ENCODE results near the gene ZNF18.

GRCh38 chr17:11948789-11949188 lies 48.5 kb downstream of the ZNF18 start:
- TF ChIP-seq, protein P1, sequence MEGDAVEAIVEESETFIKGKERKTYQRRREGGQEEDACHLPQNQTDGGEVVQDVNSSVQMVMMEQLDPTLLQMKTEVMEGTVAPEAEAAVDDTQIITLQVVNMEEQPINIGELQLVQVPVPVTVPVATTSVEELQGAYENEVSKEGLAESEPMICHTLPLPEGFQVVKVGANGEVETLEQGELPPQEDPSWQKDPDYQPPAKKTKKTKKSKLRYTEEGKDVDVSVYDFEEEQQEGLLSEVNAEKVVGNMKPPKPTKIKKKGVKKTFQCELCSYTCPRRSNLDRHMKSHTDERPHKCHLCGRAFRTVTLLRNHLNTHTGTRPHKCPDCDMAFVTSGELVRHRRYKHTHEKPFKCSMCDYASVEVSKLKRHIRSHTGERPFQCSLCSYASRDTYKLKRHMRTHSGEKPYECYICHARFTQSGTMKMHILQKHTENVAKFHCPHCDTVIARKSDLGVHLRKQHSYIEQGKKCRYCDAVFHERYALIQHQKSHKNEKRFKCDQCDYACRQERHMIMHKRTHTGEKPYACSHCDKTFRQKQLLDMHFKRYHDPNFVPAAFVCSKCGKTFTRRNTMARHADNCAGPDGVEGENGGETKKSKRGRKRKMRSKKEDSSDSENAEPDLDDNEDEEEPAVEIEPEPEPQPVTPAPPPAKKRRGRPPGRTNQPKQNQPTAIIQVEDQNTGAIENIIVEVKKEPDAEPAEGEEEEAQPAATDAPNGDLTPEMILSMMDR (IDR thresholded peaks at IDR 0.05): no peak
- TF ChIP-seq POLR2A (IDR thresholded peaks at IDR 0.05): no peak
- TF ChIP-seq EP300 (IDR thresholded peaks at IDR 0.05): no peak
